Measurements from ENCODE around the gene EMILIN2. TPM values are rescaled to one million over a fixed set of nuclear protein-coding genes. Genes with fewer than 3 reads are reported as not detected.

Gene EMILIN2
- total and polyA plus RNA-seq, 4 donors = 0.58 to 4.6 (median 1.8) TPM

GRCh38 chr18:2893056-2893455 lies 46.2 kb downstream of the EMILIN2 start:
- Histone ChIP-seq H3K4me1 (ENCODE audit: control insufficient read depth in 4 of 4, insufficient read depth in 4 of 4, low read length in 3 of 4) (no peaks in the 10 kb centered on the region), H3K27me3 (ENCODE audit: control insufficient read depth in 4 of 4, insufficient read depth in 4 of 4, low read length in 3 of 4) (no peaks in the 10 kb centered on the region), H3K9ac (ENCODE audit: low read depth in 1 of 2, low read length in 2 of 2) (no peak overlapping the region), H3K27ac (ENCODE audit: low read depth in 1 of 2, low read length in 2 of 2) (no peak overlapping the region), H3K4me3 (ENCODE audit: low read depth in 1 of 3, low read length in 3 of 3) (no peak overlapping the region), H3K36me3 (ENCODE audit: control insufficient read depth in 4 of 4, insufficient read depth in 3 of 4, low read depth in 1 of 4, low read length in 3 of 4) (no peaks in the 10 kb centered on the region), H3K9me3 (ENCODE audit: control insufficient read depth in 4 of 4, low read length in 3 of 4) (no peaks in the 10 kb centered on the region)
- TF ChIP-seq YY1 (IDR thresholded peaks at IDR 0.05) (no peak), GABPA (IDR thresholded peaks at IDR 0.05 in 1 of 2, conservative IDR thresholded peaks at IDR 0.05 in 1 of 2) (no peak), HNF4G (IDR thresholded peaks at IDR 0.05) (no peak), NR2F2 (IDR thresholded peaks at IDR 0.05) (no peak), MAX (IDR thresholded peaks at IDR 0.05) (no peak), ATF3 (IDR thresholded peaks at IDR 0.05) (no peak), JUND (IDR thresholded peaks at IDR 0.05) (no peak), RAD21 (IDR thresholded peaks at IDR 0.05) (no peak)
- TF ChIP-seq, protein P1, sequence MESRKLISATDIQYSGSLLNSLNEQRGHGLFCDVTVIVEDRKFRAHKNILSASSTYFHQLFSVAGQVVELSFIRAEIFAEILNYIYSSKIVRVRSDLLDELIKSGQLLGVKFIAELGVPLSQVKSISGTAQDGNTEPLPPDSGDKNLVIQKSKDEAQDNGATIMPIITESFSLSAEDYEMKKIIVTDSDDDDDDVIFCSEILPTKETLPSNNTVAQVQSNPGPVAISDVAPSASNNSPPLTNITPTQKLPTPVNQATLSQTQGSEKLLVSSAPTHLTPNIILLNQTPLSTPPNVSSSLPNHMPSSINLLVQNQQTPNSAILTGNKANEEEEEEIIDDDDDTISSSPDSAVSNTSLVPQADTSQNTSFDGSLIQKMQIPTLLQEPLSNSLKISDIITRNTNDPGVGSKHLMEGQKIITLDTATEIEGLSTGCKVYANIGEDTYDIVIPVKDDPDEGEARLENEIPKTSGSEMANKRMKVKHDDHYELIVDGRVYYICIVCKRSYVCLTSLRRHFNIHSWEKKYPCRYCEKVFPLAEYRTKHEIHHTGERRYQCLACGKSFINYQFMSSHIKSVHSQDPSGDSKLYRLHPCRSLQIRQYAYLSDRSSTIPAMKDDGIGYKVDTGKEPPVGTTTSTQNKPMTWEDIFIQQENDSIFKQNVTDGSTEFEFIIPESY (IDR thresholded peaks at IDR 0.05) = no peak
- WGBS = 77% methylated on average over 4 of the region's 4 CpGs
- DNase-seq (ENCODE audit: low spot score) = no peak

- TF ChIP-seq HNF4A (conservative IDR thresholded peaks at IDR 0.05) = no peak
- TF ChIP-seq JUND (IDR thresholded peaks at IDR 0.05) = no peak
- no peak for TF ChIP-seq NR2F2 (IDR thresholded peaks at IDR 0.05)
- WGBS = 92% methylated on average over 5 of the region's 5 CpGs
- Histone ChIP-seq H3K27me3 (ENCODE audit: control insufficient read depth in 4 of 4, insufficient read depth in 4 of 4, low read length in 3 of 4) (no peaks in the 10 kb centered on the region), H3K9ac (ENCODE audit: low read depth in 1 of 2, low read length in 2 of 2) (no peak overlapping the region), H3K9me3 (ENCODE audit: control insufficient read depth in 4 of 4, low read length in 3 of 4) (no peaks in the 10 kb centered on the region), H3K27ac (ENCODE audit: low read depth in 1 of 2, low read length in 2 of 2) (no peak overlapping the region), H3K4me3 (ENCODE audit: low read depth in 1 of 3, low read length in 3 of 3) (no peak overlapping the region), H3K4me1 (ENCODE audit: control insufficient read depth in 4 of 4, insufficient read depth in 4 of 4, low read length in 3 of 4) (no peaks in the 10 kb centered on the region), H3K36me3 (ENCODE audit: control insufficient read depth in 4 of 4, insufficient read depth in 3 of 4, low read depth in 1 of 4, low read length in 3 of 4) (no peaks in the 10 kb centered on the region)
- DNase-seq (ENCODE audit: low spot score) = no peak
Measured at GRCh38 chr18:2893676-2894075, 46.9 kb downstream of the EMILIN2 start.

GRCh38 chr18:2894131-2894840 lies 47.5 kb downstream of the EMILIN2 start:
- no peaks in the 10 kb centered on the region for H3K27me3 ChIP-seq (ENCODE audit: control insufficient read depth in 4 of 4, insufficient read depth in 4 of 4, low read length in 3 of 4)
- H3K4me3 ChIP-seq (ENCODE audit: low read depth in 1 of 3, low read length in 3 of 3) = no peak overlapping the region
- 80% methylated on average over 11 of the region's 11 CpGs for WGBS
- H3K9ac ChIP-seq (ENCODE audit: low read depth in 1 of 2, low read length in 2 of 2) = no peak overlapping the region
- H3K4me1 ChIP-seq (ENCODE audit: control insufficient read depth in 4 of 4, insufficient read depth in 4 of 4, low read length in 3 of 4) = no peaks in the 10 kb centered on the region
- no peak overlapping the region for H3K27ac ChIP-seq (ENCODE audit: low read depth in 1 of 2, low read length in 2 of 2)
- DNase-seq (ENCODE audit: low spot score) = no peak
- no peaks in the 10 kb centered on the region for H3K9me3 ChIP-seq (ENCODE audit: control insufficient read depth in 4 of 4, low read length in 3 of 4)
- no peaks in the 10 kb centered on the region for H3K36me3 ChIP-seq (ENCODE audit: control insufficient read depth in 4 of 4, insufficient read depth in 3 of 4, low read depth in 1 of 4, low read length in 3 of 4)
- no peak for TF ChIP-seq FOXA1 (IDR thresholded peaks at IDR 0.05)
- no peak for TF ChIP-seq HNF4G (IDR thresholded peaks at IDR 0.05)
- TF ChIP-seq, protein P2, sequence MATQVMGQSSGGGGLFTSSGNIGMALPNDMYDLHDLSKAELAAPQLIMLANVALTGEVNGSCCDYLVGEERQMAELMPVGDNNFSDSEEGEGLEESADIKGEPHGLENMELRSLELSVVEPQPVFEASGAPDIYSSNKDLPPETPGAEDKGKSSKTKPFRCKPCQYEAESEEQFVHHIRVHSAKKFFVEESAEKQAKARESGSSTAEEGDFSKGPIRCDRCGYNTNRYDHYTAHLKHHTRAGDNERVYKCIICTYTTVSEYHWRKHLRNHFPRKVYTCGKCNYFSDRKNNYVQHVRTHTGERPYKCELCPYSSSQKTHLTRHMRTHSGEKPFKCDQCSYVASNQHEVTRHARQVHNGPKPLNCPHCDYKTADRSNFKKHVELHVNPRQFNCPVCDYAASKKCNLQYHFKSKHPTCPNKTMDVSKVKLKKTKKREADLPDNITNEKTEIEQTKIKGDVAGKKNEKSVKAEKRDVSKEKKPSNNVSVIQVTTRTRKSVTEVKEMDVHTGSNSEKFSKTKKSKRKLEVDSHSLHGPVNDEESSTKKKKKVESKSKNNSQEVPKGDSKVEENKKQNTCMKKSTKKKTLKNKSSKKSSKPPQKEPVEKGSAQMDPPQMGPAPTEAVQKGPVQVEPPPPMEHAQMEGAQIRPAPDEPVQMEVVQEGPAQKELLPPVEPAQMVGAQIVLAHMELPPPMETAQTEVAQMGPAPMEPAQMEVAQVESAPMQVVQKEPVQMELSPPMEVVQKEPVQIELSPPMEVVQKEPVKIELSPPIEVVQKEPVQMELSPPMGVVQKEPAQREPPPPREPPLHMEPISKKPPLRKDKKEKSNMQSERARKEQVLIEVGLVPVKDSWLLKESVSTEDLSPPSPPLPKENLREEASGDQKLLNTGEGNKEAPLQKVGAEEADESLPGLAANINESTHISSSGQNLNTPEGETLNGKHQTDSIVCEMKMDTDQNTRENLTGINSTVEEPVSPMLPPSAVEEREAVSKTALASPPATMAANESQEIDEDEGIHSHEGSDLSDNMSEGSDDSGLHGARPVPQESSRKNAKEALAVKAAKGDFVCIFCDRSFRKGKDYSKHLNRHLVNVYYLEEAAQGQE (IDR thresholded peaks at IDR 0.05) = no peak
- TF ChIP-seq FOXA2 (IDR thresholded peaks at IDR 0.05) = no peak
- TF ChIP-seq, protein P1 (IDR thresholded peaks at IDR 0.05) = no peak
- TF ChIP-seq MAX (IDR thresholded peaks at IDR 0.05) = no peak
- TF ChIP-seq YY1 (IDR thresholded peaks at IDR 0.05) = no peak
- TF ChIP-seq HNF4A (conservative IDR thresholded peaks at IDR 0.05) = no peak
- no peak for TF ChIP-seq CTCF (IDR thresholded peaks at IDR 0.05; ENCODE audit: low read depth, low read length, missing input control)
- TF ChIP-seq GABPA (IDR thresholded peaks at IDR 0.05 in 1 of 2, conservative IDR thresholded peaks at IDR 0.05 in 1 of 2) = no peak
- no peak for TF ChIP-seq RXRA (IDR thresholded peaks at IDR 0.05)
- TF ChIP-seq JUND (IDR thresholded peaks at IDR 0.05) = no peak
- TF ChIP-seq TAF1 (conservative IDR thresholded peaks at IDR 0.05) = no peak
